ELF-1 (cell line): ENCODE data around the gene TTF1.
A peak's percentile ranks its signal among the peaks of the same experiment; 100 is the strongest.
"Not testable (repeated sequence)": the region's sequence is repeated elsewhere in the genome, so short reads cannot be mapped to it uniquely, and the experiment has no call there.

Experiments
- DNase-seq: peaks from one replicate; pipeline ENCODE4 v3.0.0-alpha.2; 2016; ENCODE audit warnings: low read depth, low spot score

Gene TTF1

GRCh38 chr9:132413926-132414325 lies 7.3 kb upstream of the TTF1 start:
- DNase-seq: no peak

- peak; percentile 72 for DNase-seq
Observed at GRCh38 chr9:132412089-132412488, 5.4 kb upstream of the TTF1 start.

- DNase-seq: peak; percentile 86
Observed at GRCh38 chr9:132411091-132411508, 4.5 kb upstream of the TTF1 start.

GRCh38 chr9:132410642-132411041 lies 4.0 kb upstream of the TTF1 start:
- no peak for DNase-seq

- peak; percentile 75 for DNase-seq
Observed at GRCh38 chr9:132409828-132410528, 3.3 kb upstream of the TTF1 start, which contains the start of gene CFAP77. TSS of gene CFAP77 (plus strand) at chr9:132410211. CDS start at chr9:132410272, 61 bp downstream.

- DNase-seq: no peak
Observed at GRCh38 chr9:132408521-132408920, 1.9 kb upstream of the TTF1 start.

GRCh38 chr9:132407196-132407595 lies 556 bp upstream of the TTF1 start:
- peak; percentile 15 for DNase-seq

- DNase-seq: no peak
Observed at GRCh38 chr9:132404228-132404881, 2.3 kb downstream of the TTF1 start.

GRCh38 chr9:132401824-132402223 lies 4.8 kb downstream of the TTF1 start:
- no peak for DNase-seq

GRCh38 chr9:132395560-132395959 lies 11.1 kb downstream of the TTF1 start:
- DNase-seq: no peak

GRCh38 chr9:132391449-132391848 lies 15.2 kb downstream of the TTF1 start:
- DNase-seq: no peak

GRCh38 chr9:132390966-132391365 lies 15.7 kb downstream of the TTF1 start:
- no peak for DNase-seq

GRCh38 chr9:132387133-132387532 lies 19.5 kb downstream of the TTF1 start:
- no peak for DNase-seq

GRCh38 chr9:132384376-132384775 lies 22.3 kb downstream of the TTF1 start:
- no peak for DNase-seq

GRCh38 chr9:132383462-132383883 lies 23.2 kb downstream of the TTF1 start:
- DNase-seq: no peak

GRCh38 chr9:132381966-132382541 lies 24.6 kb downstream of the TTF1 start:
- DNase-seq: no peak

GRCh38 chr9:132378416-132378815 lies 28.2 kb downstream of the TTF1 start:
- not testable (repeated sequence) for DNase-seq

- DNase-seq: not testable (repeated sequence)
Observed at GRCh38 chr9:132377769-132378168, 28.9 kb downstream of the TTF1 start.

- DNase-seq: peak; percentile 32
Observed at GRCh38 chr9:132372177-132373095, 34.2 kb downstream of the TTF1 start.

GRCh38 chr9:132370592-132370991 lies 36.0 kb downstream of the TTF1 start:
- DNase-seq: no peak

- no peak for DNase-seq
Observed at GRCh38 chr9:132369421-132369820, 37.2 kb downstream of the TTF1 start.
